GM18858 (cell line): Measurements from ENCODE around the gene CTU2.

Experiments
- ATAC-seq: cut with Tn5 transposase; IDR thresholded peaks from one replicate; pipeline ENCODE4 v1.9.1; 2021; ENCODE audit not compliant: unreplicated experiment

Gene CTU2

DNA sequence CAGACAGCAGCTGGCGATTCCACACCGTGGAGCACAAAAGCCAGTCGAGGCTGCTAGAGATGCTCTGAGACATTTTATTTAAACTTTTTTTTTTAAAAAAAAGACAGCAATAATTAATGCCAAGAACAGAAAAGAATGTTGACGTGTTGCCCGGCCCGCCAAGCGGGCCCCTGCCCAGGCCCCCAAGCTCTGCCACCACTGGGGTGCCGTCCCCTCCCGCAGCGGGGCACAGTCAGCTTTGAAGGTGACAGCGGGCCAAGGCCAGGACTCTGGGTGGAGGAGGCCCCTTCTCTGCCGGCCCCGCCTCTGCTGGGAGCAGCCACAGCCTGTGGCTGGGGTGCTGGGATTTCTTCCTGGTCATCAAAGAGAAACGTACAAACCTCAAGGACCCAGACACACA is 9.9 kb upstream of the CTU2 start:
- ATAC-seq: no peak

DNA sequence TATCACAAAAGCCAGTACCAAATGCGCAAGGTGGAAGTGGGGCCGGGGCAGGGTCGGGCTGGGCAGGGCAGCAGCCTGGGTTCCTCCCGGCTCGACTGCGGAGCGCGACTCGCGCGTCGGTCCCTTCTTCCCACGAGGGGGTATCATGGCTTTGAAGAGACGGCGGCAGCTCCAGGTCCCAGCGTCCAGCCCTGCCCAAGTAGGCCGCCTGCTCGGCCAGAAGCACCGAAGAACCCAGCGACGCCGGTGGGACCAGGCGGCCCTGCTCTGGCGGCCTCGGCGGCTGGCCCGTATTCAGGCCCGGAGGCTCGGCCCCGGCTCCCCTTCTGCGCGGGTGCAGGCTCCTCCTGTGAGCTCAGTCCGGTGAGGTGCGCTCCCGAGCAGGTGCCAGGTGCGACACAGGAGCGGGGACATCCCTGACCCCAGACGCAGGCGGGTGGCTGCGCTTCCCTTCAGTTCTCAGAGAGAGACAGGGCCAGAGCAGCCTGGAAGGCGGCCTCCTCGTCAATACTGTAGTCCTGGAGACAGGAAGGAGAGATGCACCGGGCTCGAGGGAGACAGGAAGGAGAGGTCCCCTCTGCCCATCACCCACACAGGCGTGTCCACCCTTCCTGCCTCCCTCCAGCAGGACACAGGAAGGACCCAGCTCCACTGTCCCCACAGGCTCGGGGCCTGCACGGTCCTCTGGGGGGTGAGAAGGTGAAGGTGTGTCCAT is 9.0 kb upstream of the CTU2 start:
- no peak for ATAC-seq

DNA sequence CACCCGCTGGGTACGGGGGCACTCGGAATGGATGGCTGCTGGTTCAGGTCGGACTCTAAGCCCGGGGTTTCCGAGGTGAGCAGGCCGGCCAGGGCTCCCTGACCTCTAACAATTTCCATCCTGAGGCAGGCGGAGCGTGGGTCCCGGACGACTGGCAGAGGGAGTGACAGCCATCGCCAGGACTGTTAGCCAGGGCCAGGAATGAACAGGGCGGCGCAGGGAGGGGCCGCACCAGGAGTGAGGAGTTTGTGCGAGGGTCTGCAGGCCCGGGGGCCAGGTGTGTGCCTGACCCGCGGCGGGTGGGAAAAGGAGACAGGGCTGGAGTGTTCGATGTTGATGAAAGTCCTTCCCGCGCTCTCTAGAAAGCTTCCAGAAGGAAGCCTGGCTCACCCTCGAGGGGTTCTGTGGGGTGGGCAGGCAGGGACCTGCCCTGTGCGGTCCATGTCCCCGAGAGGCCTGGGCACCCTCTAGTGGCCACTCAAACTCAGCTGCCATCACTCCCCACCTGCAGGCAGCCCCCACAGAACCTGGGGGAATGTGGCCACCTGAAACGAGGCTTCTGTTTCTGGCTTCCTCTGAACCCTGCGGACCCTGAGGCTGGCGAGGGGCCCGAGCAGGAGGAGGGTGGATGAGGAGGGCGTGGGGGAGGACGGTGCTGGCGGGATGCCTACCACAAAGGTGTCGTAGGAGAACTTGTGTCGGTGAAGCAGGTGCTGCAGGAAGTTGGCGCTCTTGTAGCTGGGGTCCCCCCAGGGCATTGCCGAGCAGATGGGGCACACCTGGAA is 8.3 kb upstream of the CTU2 start:
- ATAC-seq: no peak

DNA sequence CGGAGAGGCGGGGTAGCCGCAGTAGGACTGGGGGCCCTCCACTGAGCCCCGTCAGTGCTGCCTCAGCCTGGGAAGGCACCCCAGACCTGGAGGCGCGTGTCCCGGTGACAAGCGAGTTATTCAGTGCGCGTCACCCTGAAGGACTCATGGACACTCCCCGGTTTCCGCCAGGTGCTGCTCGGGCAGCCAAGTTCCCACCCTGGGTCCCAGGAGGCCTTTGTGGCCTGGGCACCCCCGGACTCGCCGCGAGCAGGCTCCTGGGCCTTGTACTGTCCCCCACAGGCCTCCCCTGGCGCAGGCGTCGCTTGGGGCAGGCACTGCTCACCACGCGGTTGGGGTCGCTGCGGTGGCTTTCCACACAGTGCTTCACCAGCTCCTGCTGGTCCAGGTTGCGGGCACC is 7.7 kb upstream of the CTU2 start:
- no peak for ATAC-seq

DNA sequence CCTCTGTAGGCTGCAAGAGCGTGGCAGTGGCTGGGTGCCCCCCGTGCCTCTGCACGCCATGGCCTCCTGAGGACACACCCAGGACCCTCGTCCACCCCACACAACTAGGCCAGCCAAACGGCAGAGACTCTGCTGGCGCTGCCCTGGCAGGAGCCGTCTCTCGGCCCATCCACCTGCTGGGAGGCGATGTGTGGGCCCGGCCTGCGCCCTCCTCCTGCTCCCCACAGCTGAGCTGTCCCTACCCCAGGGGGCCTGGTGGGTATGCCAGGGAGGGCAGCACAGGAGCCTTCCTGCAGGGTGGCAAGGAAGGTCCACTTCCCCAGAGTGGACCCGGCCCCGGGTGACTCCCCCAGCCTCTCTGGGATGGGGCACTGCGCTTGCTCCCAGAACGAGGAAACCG is 7.1 kb upstream of the CTU2 start:
- no peak for ATAC-seq

DNA sequence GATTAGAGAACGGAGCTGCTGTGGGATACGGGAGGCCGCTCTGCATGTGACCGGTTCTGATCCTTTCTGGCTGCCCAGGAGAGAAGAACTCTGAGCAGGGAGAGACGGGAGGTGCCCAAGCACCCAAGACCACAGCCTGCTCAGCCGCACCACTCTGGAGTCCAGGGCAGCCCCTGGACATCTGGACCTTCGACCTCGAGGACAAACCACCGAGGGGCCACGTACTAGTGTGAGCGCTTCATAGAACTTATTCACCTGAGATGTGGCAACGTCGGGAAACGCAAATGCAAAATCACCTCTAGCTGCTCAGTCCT is 6.0 kb upstream of the CTU2 start:
- no peak for ATAC-seq

DNA sequence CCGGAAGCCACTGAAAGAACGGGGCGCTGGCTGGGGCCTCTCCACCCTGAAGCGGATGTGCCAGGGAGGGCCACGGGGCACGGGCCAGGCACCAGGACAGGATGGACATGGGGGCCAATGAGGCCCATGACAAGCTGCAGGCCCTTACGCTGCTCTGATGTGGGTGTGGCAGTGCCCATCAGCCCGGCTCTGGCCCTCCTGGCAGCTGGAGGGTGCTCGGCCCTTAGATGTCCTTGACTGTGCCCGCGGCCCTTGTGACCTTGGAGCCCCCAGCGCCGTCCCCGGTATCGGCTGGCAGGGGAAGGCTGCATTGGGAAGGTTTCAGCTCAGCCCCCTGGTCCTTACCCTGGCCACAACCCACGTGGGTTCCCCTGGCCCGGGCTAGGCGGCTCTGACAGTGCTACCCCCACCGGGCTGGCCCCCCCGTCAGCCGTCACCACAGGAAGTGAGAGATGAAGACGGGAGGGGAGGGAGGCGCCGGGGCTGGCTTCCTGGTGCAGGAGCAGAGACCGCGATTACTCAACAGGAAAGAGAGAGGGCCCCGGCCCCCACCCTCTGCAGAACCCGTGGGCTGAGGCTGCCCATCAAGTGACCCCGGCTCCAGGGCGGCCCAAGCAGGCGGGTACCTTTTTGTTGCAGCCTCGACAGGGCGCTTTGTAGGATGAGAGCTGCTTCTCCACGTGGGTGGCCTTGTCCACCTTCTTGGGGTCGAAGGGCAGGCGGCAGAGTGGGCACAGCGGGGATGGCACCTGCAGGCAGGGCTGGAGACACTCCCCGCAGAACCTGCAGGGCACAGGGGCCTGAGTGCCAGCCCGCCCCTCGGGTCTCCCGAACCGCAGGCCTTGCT is 5.4 kb upstream of the CTU2 start:
- no peak for ATAC-seq

DNA sequence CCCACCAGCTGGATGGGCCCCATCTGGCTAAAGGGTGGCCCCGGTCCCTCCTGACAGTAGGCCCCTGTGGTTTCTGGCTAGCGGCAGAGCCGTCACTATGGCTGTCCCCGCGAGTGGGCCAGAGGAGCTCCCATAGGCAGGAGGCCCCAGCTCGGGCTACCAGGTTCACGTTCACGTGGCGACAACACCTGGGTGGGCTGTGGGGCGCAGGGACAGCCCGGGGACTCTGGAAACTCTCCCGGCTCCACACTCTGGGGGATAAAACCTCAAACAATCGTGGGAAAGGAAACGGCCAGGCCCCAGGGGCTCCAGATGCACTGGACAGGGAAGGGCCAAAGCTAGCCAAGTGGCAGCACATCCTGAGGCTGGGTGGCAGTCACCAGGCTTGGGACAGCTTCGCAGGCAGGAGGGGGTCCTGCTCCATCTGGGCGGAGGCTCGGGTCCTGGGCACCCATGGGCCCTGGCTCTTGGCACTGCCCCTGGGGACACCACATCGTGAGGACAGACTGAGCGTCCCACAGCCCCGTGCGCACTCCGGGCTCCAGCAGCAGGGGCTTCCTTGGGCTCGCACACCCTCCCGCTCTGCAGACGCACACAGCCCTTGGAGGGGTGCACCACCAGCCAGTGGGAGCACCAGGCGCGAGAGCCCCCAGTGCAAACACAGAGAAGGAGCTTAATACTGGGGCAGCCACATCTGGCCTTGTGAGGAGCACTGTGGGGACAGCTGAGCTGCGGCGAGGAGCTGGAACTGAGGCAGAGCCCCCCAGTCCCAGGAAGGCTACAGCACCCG is 4.5 kb upstream of the CTU2 start:
- no peak for ATAC-seq

DNA sequence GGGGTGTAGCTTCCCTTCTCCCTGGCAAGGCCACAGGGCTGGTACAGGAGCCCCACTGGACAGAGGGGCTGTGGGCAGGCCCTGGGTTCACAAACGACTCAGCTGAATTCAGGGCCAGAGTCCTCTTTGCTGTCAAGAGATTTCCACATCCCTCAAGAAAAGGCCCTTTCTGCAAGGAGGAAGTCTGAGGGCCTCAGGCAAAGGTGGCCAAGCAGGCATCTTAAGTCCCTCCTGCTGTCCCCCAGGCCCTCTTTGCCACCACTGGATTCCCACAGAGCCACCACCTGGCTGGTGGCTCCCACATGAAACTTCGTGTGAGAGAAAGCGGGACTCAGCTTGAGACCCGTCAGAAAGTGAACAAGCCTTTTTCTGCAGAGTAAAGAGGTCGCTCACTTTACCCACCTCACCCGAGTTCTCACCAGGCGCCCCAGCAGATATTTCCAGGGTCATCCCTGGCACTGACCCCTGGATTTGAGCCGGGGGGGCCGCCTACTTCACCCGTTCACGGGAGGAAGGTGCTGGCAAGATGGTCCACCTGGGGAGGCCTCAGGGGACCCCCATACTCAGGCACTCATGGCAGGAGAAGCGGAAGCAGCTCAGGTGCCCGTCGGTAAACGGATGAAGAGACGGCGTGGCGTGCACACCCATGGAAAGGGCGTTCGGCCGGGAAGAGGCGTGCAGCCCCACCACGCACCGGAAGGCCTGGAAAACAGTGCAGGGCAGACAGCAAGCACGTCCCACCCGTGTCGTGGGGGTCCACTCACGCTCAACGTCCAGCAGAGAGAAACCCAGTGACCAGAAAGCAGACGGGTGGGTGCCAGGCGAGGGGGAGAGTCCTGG is 3.7 kb upstream of the CTU2 start:
- ATAC-seq: no peak

DNA sequence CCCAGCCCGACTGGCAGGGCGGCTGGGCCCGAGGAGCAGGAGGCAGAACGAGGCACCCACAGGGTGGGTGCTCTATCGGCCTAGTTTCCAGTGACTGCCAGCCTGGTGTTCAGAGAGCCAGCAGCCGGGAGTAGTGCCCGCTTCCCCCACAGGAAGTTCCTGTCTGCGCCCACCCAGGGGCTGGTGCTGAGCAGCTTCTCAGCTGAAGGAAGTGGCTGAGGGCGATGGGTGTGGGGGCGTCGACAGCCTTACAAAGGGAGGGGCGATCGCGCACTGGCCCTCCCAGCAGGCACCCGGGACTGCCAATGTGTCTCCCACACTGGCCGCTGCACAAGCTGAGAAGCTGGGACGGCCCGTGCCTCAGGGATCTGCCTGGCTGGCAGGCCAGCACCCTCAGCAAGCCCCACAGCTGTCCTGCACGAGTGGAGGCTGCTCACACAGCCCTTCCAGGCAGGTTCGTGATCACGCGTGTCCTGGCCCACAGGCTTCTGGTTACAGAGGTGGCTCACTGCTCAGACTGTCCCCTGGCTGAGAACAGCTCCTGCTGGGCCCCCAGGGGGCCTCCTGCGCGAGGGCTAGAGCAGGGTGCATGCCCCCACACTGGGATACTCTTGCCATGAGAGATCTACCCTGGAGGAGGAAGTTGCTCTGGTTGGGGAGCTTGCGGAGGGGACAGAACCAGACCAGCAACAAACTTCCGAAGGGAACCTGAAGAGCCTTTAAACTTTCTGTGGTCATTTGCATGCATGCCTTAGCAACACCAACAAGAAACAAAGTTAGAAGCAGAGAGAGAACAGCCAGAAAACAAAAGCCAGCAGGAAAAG is 2.6 kb upstream of the CTU2 start:
- no peak for ATAC-seq

DNA sequence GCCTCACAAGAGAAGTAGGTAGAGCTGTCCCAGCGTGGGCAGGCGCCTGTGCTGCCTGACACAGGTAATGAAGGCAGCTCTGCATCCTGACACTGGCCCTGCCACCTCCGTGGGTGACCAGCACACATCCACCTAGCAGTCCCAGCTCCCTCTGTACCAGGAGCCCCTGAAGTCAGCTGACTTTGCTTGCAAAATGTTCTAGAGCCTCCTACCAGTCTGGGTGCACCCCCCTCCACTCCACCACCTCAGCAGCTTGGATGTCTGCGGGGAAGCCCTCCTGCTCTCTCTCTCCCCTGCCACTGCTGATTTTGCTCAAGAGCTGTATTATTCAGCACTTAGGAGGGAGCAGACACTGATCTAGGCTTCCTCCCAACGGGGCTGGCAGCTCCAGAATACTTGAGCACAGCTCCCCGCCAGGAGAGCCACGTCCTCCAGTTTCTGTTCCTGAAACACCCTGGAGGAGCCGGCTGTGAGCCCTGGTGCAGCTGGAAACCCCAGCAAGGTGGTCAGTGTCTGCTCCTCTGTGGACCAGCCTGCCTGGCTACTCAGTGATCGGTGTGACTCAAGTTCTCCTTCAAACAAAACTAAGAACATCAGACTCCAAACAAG is 1.1 kb upstream of the CTU2 start:
- no peak for ATAC-seq

DNA sequence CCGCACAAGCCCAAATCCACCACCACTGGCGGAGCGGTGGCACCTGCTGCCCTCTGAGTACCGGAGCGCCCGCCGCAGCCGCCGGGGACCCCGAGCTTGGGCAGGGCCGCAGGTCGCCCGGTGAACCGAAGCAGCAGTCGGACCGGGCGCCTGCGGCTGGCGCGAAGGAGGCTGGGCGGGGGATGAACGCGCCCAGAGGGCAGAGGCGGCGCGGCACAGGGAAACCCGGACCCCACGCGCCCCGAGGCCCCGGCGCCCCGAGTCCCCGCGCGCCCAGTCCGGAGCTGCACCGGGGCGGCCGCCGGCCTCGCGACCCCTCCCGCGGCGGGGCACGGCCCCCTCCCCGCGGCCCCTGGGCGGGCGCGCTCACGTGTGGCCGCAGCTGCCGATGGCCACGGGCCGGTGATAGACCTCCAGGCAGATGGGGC is 488 bp upstream of the CTU2 start:
- peak; percentile 2 for ATAC-seq

DNA sequence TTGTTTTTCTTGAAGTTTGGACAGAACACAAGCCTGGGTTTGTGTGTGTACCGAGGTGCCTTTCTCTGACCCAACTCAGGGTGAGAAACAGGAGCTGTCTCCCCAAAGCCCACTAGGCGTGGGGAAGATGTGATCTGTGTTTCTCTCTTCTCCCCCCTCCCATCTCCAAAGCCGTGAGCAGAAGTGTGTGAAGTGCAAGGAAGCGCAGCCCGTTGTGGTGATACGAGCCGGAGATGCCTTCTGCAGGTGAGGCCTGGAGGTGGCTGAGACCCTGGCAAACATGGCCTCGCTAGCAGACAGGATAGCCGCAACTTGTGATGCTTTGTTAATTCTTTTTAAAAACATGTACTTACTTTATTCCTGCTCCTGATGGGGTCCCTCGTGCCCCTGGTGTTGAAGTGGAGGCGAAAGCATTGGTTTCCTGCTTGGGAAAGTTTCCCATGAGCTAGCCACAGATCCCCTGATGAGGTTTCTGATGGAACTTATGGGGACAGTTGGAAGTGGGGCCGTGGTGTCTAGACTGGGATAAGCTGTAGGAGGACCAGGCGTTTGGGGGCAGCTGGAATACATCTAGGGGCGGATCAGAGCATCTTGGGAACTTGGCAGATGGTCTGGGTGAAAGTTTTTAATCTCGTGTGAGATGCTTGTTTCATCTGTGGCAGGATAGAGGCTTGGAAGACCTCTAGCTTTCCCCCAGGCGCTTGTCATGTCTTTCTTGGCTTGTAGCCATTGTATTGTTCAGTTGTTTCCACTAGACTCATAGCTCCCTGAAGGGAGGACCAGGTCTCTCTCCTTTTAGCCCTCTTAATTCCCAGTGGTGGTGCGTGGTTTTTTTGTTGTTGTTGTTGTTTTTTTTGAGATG is 893 bp downstream of the CTU2 start:
- no peak for ATAC-seq

DNA sequence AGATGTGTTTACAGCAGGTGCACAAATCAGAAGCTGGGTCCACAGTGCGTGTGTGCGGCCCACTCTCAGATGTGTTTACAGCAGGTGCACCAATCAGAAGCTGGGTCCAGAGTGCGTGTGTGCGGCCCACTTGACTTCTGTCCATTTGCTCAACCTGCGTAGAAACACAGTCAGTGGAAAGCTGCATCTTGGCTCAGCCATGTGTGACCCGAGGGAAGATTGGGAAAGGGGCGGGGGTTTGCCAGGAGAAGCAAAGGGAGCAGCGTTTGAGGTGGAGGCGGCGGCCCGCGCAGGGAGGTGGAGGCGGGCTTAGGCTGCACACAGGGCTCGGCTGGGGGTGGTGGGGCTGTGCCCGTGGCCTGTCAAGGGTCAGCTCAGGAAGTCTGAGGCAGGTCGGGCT is 4.3 kb downstream of the CTU2 start:
- no peak for ATAC-seq

DNA sequence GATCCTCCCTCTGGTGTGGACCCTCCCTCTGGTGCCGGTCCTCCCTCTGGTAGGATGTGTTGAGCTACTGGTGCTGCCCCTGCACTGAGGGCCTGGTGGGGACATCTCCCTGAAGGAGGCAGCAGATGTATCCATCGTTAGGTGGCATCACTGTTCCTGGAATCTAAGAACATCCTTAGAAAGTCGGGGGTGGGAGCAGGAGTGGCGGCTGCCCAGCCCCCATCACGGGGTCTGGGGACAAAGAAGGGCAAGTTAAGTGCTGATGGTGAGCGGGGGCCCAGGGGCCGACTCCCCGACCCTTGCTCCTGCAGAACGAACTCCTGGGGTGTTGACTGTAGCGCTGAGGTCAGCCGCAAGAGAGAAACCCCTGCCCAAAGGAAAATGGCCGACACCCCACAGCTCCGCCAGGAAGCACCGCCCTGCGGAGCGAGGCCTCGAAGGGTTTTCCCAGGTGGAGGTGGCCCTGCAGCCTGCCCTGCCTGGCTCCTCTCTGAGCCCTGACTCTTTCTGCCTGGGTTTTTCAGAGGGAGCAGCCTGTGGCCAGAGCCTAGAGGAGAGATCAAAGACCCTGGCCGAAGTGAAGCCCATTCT is 5.5 kb downstream of the CTU2 start:
- no peak for ATAC-seq

DNA sequence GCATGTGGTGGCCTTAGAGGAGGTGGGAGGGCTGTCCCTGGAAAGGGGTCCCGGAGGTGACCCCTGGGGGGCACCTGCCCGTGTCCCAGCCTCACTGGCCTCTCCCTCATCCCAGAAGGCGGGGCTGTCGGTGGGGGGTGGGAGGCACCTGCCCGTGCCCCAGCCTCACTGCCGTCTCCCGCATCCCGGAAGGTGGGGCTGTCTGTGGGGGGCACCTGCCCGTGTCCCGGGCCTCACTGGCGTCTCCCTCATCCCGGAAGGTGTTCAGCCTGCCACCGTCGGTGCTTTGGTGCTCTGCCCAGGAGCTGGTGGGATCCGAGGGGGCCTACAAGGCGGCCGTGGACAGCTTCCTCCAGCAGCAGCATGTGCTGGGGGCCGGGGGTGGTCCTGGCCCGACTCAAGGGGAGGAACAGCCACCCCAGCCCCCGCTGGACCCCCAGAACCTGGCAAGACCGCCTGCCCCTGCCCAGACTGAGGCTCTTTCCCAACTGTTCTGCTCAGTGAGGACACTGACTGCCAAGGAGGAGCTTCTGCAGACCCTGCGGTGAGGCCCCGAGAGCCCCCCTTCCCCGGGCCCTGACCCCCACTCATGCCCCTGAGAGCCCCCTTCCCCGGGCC is 6.2 kb downstream of the CTU2 start:
- no peak for ATAC-seq

DNA sequence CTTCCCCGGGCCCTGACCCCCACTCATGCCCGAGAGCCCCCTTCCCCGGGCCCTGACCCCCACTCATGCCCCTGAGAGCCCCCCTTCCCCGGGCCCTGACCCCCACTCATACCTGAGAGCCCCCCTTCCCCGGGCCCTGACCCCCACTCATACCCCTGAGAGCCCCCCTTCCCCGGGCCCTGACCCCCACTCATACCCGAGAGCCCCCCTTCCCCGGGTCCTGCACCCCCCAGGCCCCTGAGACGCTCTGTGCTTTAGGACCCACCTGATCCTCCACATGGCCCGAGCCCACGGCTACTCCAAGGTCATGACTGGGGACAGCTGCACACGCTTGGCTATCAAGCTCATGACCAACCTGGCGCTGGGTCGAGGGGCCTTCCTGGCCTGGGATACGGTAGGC is 6.8 kb downstream of the CTU2 start:
- no peak for ATAC-seq
